HL-60/S4 treated with retinoic acid at 250 ng/mL for 4 days and 3 days (cell line): ENCODE results near the gene EFL1.

Experiments used
- in situ Hi-C: fragments of 300-500 bp; cut with MboI; formaldehyde crosslinking; loops from 2 replicates; pipeline ENCODE4 v1.7.0; 2022; ENCODE audit warnings: low sequenced_read_pairs

EFL1 gene

DNA sequence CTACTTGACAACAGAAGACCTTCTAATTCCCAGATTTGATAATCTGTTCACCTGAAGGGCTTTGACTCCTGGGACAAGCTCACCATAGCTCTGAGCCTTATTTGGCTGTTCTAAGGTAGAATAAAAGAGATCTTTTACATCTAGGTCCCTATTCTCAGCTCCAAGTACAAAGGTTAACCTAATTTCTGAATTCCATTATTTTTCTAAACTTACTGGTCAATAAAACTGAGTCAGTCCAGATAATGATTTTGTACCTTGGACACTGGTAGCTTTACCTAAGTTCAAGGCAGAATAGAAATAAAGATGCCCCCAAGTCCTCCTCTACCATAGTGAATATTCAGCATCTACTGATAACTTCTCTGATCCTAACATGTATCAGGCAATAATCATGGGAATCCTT is 135.0 kb downstream of the EFL1 start:
- in situ Hi-C loops: no loop called here

DNA sequence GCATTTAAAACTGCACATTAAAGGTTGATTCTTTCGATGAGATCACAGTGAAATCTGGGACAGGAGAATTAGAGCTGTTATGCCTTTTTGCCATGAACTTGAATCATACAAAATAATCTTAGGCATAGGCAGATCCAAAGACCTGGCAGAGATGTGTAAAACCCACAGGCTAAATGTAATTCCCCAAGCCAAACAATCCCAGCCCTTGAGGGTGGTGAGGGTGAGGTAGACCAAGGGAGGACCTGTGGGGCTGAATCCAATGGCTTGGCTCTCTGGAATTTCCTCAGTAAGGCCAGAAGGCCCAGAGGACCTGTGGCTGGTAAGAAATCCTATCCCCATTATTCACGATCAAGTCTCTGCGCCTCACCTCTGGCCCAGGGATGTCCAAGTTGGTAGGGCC is 136.2 kb downstream of the EFL1 start:
- in situ Hi-C loops: no loop called here

DNA sequence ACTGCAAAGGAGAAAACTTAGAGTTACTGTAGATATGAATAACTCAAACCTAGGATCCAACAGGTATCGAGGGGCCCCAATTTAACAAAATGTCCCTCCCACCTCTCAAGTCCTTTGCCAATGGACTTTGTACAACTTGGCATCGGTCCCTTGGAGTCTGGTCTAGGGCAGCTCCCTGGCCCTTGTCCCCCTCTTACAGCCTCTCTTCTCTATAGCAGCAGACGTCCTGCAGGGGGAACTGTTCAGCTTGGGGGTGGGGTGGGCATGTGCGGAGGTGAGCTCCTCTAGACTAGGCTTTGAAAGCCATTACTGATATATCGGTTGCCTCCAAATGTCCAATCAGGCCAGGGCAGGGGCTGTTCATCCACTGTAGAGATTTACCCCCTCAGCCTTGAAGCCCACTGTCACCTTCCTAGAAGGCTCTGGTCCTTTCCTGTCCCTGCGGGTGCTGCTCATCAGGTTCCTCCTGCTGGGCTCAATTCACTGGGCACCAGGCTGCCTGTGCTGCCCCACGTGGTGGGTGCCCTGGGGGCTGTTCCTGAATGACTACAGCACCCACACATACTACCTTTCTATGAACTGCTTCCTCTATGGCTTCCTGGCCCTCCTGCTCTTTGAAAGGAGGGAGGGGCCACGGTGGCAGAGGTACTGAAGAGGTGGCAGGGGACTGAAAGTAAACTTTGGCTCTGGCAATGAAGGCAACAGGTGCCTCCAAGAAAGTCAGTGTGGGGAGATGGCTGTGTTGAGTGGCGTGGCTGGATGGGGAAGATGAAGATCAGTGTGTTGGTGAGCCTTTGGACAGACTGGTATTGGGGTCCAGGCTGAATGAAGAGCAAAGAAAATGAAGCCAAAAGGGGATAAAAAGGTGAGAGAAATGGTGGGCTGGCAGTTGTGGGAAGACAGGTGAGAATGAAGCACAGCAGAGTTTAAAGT is 137.9 kb downstream of the EFL1 start:
- in situ Hi-C loops: no loop called here

DNA sequence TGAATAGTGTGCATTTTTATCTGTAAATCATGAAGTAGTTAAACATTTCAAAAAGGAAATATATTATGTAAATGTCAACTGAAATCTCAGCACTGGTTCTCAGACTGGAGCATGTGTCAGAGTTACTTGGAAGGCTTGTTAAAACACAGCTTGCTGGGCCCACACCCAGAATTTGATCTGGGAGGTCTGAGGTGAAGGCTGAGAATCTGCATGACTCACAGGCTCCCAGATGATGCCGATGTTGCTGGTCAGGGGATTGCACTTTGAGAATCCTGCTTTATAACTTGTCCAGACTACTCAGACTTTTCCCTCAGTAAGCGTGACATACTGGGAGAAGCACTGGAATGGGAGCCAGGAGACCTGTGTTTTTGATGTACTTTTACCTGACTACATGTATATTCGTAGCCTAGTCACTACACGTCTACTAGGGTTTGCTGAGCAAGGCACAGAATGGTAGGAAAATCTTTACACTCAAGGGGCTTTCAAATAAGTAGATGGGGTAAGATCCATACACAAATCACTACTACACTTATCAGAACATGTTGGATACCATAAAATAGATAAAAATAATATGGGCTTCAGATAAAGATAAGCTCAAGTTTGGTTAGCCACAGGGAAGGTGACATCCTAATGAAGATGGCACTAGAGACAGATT is 139.7 kb downstream of the EFL1 start:
- in situ Hi-C loops: no loop called here

DNA sequence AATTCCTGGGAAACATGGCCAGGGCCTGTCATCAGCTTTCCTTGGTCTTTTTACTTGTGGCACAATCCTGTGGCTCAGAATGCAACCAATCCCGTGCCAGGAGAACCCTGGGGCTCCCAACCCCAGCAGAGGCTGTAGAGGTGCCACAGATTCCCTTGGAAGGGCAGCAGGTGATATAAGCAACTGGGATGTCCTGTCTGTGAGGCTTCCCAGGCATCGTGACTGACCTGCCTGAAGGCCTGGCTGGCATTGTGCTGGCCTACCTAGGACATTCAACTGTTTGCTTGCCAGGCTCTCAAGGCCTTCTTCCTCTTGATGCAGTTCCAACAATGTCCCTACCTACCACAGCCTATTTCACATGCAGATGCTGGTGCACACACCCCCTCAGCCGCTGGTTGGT is 144.5 kb downstream of the EFL1 start:
- in situ Hi-C loops: no loop called here

DNA sequence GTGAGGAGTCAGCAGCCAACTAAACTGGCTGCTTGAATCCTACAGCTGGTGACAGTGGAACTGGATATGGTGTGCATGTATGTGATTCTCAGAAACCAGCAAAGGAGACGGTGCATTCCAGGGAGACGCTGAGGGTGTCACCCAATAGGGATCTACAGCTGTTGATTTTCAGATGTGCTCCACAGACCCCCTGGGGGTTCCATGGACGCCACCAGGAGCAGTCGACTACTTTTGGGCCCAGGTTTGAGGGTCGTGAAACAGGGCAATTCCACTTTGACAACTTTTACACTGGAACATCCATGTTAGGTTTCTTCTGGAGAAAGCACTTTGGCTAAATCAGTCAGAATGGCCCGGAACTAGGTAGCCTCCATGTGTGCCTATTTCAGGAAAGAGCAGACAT is 145.2 kb downstream of the EFL1 start:
- in situ Hi-C loops: no loop called here

DNA sequence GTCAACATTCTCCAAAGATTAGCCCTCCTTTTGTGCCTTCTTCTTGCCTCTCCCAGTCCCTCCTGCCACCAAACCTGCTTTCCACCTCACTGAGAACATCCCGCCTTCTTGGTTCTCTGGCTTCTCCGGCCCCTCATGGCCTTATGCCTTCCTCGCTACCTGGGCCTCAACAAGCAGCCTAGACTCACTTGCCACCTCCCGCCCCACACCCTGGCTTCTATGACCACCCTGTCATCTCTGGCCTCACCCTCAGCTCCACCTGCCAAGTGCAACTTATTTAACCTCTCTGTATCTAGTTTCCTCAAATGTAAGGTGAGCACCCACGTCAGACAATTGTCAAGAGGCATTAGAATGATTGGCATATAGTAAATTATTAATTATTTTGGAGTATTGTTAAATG is 147.9 kb downstream of the EFL1 start:
- in situ Hi-C loops: no loop called here

DNA sequence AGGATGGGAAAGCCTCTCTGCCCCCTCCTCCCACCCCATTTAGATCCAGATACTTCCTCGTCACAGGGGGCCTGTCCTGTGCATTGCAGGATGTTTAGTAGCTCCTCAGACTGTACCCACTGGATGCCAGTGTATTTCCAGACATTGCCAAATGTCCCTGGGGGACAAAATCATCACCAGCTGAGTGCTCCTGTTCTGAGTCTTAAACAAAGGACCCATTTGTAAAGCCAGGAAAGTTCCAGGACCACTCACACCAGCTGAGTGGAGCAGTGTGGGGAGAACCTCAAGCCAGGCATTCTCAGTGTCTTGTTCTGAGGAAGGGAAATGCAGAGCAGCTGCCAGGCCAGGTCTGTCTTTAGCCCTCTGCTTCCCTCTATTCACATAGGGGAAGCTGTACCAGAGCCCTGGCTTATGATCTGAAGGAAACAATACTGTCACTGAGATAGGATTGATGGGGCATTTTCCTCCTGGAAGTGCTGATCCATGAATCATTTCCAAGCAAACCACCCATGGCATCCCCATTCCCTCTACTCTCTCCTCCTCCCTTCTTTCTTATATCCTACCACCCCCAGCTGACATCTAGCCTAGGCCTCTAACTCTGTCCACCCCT is 149.3 kb downstream of the EFL1 start:
- in situ Hi-C loops: no loop called here

DNA sequence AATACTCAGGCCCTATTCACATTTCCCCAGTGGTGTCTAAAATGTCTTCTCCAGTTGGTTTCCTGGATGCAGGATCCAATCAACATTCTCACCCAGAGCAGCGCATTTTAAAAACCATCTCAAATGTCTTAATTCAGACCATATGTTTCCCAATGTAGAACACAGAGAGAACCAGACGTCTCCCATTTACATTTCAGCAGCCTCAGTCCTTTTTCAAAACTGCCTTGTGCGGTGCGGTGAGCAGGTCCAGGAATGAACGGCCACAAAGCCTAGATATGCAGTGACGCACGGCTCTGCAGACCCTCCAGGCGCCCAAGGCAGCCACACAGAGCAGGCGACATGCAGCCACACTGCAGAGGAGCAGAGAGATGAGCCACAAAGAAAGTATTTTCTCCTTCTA is 150.6 kb downstream of the EFL1 start:
- in situ Hi-C loops: no loop called here

DNA sequence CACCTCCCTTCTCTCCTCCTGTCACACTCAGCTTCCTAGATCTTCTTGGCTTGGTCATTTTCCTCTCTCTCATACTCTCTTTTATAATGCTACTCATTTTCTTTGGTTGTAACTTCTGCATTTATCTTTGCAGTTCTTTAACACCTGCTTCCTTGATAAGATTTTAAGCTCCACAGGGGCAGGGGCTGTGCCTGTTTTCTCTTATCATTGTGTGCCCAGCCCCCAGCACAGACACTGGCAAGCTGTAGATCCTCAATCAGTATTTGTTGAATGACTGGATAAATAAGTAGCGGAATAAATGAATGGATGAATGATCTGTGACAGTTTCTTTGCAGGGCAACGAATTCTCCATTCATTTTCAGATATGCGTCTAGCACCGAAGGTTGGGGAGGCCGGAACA is 152.4 kb downstream of the EFL1 start:
- in situ Hi-C loops: no loop called here

DNA sequence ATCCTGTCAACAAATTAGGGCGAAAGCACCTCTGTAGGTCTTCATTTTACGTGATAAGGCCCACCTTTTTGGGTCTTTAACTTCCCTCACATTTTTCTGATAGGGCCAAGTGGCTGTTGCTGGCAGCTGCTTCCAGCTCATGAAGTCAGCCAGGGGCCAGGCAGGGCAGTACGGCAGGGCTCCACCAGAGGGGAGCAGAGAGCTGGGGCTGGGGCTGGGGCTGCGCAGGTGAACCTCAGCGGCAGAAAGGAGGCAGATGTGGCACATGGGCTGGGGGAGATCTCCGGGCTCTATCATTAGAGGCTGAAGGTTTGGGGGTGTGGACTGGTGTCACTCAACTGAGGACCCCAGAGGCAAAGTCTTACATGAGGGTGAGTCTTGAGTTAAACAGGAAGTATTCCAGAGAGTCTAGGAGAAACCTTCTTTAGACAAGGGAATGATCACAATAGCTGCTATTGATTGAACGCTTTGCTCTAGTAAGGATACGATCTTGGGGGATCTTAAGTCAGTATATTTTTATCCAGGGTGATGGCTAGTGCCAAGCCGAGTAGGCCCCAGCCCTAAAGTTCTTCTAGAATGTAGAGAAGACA is 153.9 kb downstream of the EFL1 start:
- in situ Hi-C loops: no loop called here

DNA sequence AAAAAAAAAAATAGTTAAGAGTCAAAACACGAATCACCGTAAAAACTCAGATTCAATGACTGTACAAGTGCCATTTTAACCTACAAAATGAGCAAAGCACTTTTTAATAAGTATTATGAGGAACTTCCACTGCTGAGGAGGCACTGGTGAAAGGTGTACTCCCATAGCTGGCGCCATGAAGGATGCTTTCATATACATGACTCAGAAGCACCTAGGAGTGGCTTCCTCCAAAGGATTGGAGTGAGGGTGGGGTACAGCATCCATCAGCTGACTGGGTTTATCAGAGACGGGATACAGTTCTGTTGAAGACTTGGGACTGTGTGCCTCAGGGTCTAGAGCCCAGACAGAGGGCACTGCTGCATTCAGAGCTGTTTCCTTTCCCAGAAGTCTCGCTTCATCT is 155.9 kb downstream of the EFL1 start:
- in situ Hi-C loops: no loop called here

DNA sequence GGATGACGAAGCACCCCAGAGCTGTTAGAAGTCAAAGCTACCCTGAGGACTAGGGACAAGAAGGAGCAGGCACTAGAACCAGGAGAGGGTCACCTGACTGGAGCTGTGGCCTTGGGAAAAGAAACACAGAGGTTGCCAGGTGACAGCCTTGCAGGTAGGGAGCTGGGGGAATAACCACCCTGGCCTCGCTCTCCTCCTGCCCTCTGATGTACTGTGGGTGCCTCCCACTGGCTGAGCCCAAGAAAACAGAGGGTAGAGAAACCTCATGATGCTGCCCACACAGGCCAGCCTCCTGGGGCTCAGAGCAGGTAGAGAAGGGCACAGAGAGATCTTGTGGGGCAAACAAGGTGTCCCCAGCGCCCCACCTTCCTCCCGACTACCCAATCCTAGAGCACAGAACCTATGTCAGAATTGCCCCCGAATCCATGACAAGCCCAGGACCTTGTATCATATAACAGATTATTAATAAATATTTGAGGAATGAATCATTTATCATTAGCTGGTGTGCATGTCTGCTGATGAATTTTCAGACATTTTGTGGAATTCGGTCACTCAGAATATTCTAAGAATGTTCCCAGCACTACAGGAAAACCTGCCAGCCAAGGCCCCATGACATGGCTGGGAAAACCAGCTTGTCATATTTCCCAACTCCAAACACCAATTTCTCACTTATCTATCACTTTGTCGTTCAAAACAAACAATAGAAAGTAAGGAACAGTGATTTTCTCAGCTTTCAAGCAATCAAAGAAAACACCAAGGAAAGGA is 156.9 kb downstream of the EFL1 start:
- in situ Hi-C loops: no loop called here

DNA sequence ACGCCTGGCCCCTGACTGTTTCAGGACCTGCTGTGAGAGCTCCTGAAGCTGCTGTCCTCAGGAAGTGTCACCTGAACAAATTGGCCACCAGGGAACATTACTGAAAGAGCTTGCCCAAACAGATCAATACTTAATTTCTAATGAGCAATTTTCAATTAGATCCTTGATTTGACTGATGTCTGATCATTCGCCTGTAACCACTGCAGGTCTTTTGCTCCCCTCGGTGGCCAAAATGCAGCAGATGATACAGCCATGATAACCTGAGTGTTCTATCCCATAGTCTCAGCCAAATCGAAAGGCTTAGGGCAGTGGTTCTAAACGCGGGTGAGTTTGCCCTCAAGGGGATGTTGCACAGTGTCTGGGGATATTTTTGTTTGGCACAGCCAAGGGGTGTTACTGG is 159.1 kb downstream of the EFL1 start:
- in situ Hi-C loops: no loop called here

DNA sequence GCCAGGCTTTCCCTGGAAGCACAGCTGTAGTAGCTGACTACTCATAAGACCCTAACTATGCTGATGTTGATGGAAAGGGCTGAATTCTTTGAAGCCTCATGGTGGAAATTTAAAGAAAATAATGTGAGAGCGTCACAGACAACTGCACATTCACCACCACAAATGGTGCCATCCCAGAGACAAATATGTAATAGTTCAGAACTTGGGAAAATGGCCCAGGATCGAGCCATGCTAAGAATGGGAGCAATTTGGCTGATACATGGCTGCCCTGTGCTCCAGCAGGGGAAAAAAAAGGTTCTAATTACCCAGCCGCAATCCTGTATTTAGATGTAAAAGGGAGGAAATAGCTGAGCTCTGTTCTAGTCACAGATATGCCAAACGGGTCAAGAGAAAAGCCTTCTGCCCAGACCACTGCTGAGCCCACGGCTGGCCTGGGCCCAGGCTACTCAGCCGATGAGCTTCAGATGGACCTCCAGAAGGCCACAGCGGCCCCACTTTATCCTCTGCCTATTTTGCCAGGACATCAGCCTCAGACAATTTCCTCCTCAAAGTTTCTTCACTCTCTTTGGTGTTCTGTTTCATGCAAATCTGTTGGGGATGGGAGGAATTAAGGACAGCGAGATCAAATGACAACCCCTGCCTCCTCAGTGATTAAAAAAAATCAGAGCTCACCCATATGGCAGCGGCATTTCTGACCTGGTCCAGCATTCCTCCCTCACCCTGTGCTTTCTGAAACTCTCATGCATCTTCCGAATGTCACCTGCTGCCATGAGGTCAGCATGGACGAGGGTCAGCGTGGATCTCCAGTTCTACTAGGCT is 162.2 kb downstream of the EFL1 start:
- in situ Hi-C loops: no loop called here

DNA sequence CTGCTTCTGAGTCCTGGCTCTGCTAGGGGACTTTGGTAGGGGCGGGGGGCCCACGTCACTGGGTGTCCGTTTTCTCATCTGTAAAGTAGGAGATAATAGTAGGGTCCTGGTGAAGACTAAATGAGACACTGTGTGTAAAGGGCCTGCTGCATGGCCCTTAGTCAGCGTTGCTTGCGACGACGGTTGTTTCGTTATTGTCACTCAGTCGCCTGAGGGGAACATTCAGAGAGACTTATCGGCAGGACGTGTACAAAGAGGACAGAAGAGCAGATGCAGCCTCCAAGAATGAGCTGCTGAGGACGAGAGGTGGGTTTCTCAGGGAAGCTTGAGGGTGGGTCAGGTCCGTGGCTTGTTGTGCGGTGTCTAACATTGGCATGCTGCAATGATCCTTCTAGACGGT is 163.9 kb downstream of the EFL1 start:
- in situ Hi-C loops: no loop called here

DNA sequence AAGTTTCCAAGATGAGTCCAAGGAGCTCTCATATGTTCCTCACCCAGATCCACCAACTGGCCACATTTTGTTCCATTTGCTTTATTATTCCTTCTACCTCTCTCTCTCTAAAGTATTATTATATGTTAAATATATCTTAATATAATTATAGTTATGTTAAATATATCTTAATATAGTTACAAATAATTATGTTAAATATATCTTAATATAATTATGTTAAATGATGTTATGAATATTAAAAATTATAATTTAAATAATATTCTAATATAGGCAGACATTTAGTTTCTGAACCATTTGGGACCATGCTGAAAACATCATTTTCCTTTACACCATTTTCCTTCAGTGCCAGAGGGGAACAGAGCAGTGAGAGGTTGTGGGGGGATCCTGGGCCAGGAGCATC is 166.7 kb downstream of the EFL1 start:
- in situ Hi-C loops: no loop called here

DNA sequence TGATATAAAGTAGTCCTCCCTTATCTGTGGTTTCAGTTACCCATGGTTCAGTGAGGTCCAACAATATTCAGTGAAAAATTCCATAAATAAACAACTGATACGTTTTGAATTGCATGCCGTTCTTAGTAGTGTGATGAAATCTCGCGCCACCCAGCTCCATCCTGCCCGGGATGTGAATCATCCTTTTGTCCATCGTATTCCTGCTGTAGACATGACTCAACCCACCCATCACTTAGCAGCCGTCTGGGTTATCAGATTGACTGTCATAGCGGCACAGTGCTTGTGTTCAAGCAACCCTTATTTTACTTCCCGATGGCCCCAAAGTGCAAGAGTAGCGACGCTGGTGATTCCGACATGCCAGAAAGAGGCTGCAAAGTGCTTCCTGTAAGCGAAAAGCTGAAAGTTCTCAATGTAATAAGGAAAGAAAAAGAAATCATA is 168.7 kb downstream of the EFL1 start:
- in situ Hi-C loops: no loop called here

DNA sequence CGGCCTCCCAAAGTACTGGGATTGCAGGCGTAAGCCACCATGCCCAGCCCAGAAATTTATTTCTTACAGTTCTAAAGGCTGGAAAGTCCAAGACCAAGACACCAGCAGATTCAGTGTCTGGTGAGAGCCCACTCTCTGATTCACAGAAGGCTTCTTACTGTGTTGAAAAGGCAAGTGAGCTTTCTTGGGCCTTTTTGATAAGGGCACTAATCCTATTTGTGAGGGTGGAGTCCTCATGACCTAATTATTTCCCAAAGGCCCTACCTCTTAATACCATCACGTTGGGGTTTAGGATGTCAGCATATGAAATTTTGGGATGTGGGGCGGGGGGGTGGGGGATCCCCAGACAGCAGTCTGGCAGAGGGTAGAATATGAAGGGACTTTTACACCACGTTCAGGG is 169.2 kb downstream of the EFL1 start:
- in situ Hi-C loops: no loop called here

DNA sequence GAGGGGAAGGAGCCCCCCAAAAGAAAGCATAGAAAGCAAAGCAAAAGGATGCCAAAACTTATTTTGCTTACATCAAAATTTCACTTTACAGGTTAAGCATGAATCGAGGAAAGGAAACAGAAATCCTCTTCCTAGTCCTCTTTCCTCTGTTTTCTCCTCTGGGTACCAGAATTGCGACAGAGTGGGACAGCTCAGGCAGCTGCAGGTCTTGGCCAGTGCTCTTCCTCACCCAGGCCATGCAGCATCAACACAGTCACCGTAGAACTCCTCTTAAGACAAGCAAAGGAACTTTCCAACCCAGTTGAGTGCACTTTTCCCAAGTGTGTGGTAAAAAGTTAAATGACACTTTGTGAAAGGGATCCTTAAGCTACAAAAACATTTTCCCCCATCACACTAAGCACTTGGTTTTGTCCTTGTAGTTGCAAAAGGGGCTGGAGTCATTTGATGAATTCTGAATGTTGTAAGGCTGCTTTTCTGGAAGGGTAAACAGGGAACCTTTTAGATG is 170.8 kb downstream of the EFL1 start:
- in situ Hi-C loops: no loop called here
